SK-N-SH (cell line): ENCODE results near the gene FAXDC2. TPM values are rescaled to one million over a fixed set of nuclear protein-coding genes. Genes with fewer than 3 reads are reported as not detected.

Source experiments
- CTCF ChIA-PET: fragments of 300-600, 350-600 bp; formaldehyde crosslinking; extraction: SDS; loops from one replicate; lab custom pipeline; 2021; lab: Yijun Ruan, JAX
- POLR2A ChIA-PET: fragments of 350-600 bp; sonication (Branson Sonifier 250); formaldehyde crosslinking; extraction: SDS; loops from one replicate; lab custom pipeline; 2020; ENCODE audit warnings: antibody characterized with exemption, inconsistent platforms; lab: Yijun Ruan, JAX
- DNase-seq: peaks from one replicate; pipeline ENCODE4 v3.0.0; 2012
- H2AFZ ChIP-seq: fragments of 200-600 bp; sonication (generic); 2 replicates; pipeline ENCODE4 v1.8.1; 2016; ENCODE audit warnings: antibody characterized with exemption, mild to moderate bottlenecking, low read depth
- H3F3A ChIP-seq: fragments of 200-600 bp; sonication (generic); replicated peaks from 2 replicates; pipeline ENCODE3; 2016; ENCODE audit warnings: antibody characterized with exemption, mild to moderate bottlenecking; ENCODE audit not compliant: insufficient read depth
- H3K27ac ChIP-seq, 2 experiments: fragments of 200-500 bp in 1 of 2; fragments of 200-600 bp in 1 of 2; sonication (Bioruptor generic) in 1 of 2; sonication (generic), shearing (Covaris generic) in 1 of 2; 2 replicates each; pipeline versions ENCODE4 v1.5.1 to v1.6.1; 2014 to 2016; ENCODE audit warnings: low read depth in 2 of 2, inconsistent platforms in 1 of 2, low read length in 1 of 2, mild to moderate bottlenecking in 1 of 2, mixed read lengths in 1 of 2
- H3K27me3 ChIP-seq: fragments of 200-600 bp; sonication (generic), shearing (Covaris generic); 2 replicates; pipeline ENCODE4 v1.6.1; 2016; ENCODE audit warnings: mixed run types; ENCODE audit not compliant: insufficient read depth
- H3K36me3 ChIP-seq, 2 experiments: fragments of 200-500 bp in 1 of 2; fragments of 200-600 bp in 1 of 2; sonication (Bioruptor generic) in 1 of 2; sonication (generic) in 1 of 2; replicated peaks in 1 of 2; 2 replicates each; pipeline versions ENCODE3 to v1.5.1; 2014 to 2016; ENCODE audit warnings: low read length in 1 of 2, mild to moderate bottlenecking in 1 of 2; ENCODE audit not compliant: insufficient read depth in 2 of 2, control insufficient read depth in 1 of 2
- H3K4me1 ChIP-seq, 2 experiments: fragments of 200-500 bp in 1 of 2; fragments of 200-600 bp in 1 of 2; sonication (Bioruptor generic) in 1 of 2; sonication (generic), shearing (Covaris generic) in 1 of 2; 2 replicates each; pipeline versions ENCODE4 v1.5.1 to v1.6.1; 2014 to 2016; ENCODE audit warnings: low read depth in 1 of 2, low read length in 1 of 2, mixed run types in 1 of 2; ENCODE audit not compliant: insufficient read depth in 2 of 2, control insufficient read depth in 1 of 2
- H3K4me2 ChIP-seq: fragments of 200-600 bp; sonication (generic), shearing (Covaris generic); 2 replicates; pipeline ENCODE4 v1.6.1; 2017; ENCODE audit warnings: mixed run types
- H3K4me3 ChIP-seq, 2 experiments: fragments of 200-500 bp in 1 of 2; fragments of 200-600 bp in 1 of 2; sonication (Bioruptor generic) in 1 of 2; sonication (generic), shearing (Covaris generic) in 1 of 2; 2 replicates each; pipeline versions ENCODE4 v1.5.1 to v1.8.1; 2014 to 2016; ENCODE audit warnings: low read depth in 2 of 2, inconsistent platforms in 1 of 2, low read length in 1 of 2, mild to moderate bottlenecking in 1 of 2, mixed read lengths in 1 of 2, moderate library complexity in 1 of 2
- H3K79me2 ChIP-seq: fragments of 200-600 bp; sonication (generic); 2 replicates; pipeline ENCODE4 v1.8.1; 2017; ENCODE audit warnings: mild to moderate bottlenecking; ENCODE audit not compliant: insufficient read depth
- H3K9ac ChIP-seq: fragments of 200-600 bp; sonication (generic); 2 replicates; pipeline ENCODE4 v1.6.1; 2017; ENCODE audit warnings: mixed run types
- H3K9me2 ChIP-seq: fragments of 200-600 bp; sonication (generic); 2 replicates; pipeline ENCODE4 v1.6.1; 2017; ENCODE audit warnings: mixed run types
- H3K9me3 ChIP-seq: fragments of 200-600 bp; sonication (generic); 2 replicates; pipeline ENCODE4 v1.6.1; 2017; ENCODE audit warnings: mixed run types, mild to moderate bottlenecking, moderate library complexity
- H4K20me1 ChIP-seq: fragments of 200-600 bp; sonication (generic); 2 replicates; pipeline ENCODE4 v1.6.1; 2017; ENCODE audit warnings: mild to moderate bottlenecking, mixed run types; ENCODE audit not compliant: insufficient read depth
- ELF1 ChIP-seq: IDR thresholded peaks from 2 replicates; pipeline ENCODE4 v1.4.0; 2012
- EP300 ChIP-seq, 2 experiments: IDR thresholded peaks; 2 replicates each; pipeline versions ENCODE4 v1.4.0 to v1.6.1; 2012; ENCODE audit warnings: borderline replicate concordance in 1 of 2, low read depth in 1 of 2, low read length in 1 of 2
- FOSL2 ChIP-seq: IDR thresholded peaks from 2 replicates; pipeline ENCODE4 v1.4.0; 2012; ENCODE audit warnings: low read depth, mild to moderate bottlenecking, moderate library complexity, borderline replicate concordance
- MEF2A ChIP-seq: IDR thresholded peaks from 2 replicates; pipeline ENCODE4 v1.4.0; 2012; ENCODE audit warnings: low read depth, borderline replicate concordance
- NFIC ChIP-seq: IDR thresholded peaks from 2 replicates; pipeline ENCODE4 v1.4.0; 2012; ENCODE audit warnings: borderline replicate concordance
- NRF1 ChIP-seq: IDR thresholded peaks from 2 replicates; pipeline ENCODE4 v1.6.1; 2012; ENCODE audit warnings: low read depth, mild to moderate bottlenecking, low read length
- POLR2AphosphoS5 ChIP-seq: IDR thresholded peaks from 2 replicates; pipeline ENCODE4 v1.6.1; 2012; ENCODE audit warnings: low read depth, low read length
- SIN3A ChIP-seq: IDR thresholded peaks from 2 replicates; pipeline ENCODE4 v1.6.1; 2012; ENCODE audit warnings: low read depth, mild to moderate bottlenecking, low read length, moderate library complexity, borderline replicate concordance
- TCF12 ChIP-seq: IDR thresholded peaks from 2 replicates; pipeline ENCODE4 v1.4.0; 2012
- TEAD4 ChIP-seq: IDR thresholded peaks from 2 replicates; pipeline ENCODE4 v1.4.0; 2012; ENCODE audit warnings: mild to moderate bottlenecking, borderline replicate concordance; ENCODE audit not compliant: insufficient read depth
- WGBS: methylation state at CpG from one replicate; pipeline ENCODE4 v1.1.6; 2017; ENCODE audit warnings: low lambda C conversion rate; 5-methylcytosine and 5-hydroxymethylcytosine counted together
- polyA plus RNA-seq, 3 experiments: library from polyadenylated mRNA; depleted of rRNA; stranded (reverse); fragments of >200 nt; gene quantifications; 2 replicates each; pipeline ENCODE4 v1.2.3, GENCODE V29; 2012
- TF ChIP-seq, protein P1 (sequence below): IDR thresholded peaks from 2 replicates; pipeline ENCODE4 v1.4.0; 2012; ENCODE audit warnings: low read depth

The FAXDC2 gene
- polyA plus RNA-seq, 1 of the 3 experiments (the other 2 are of a cell fraction) = 6.0 TPM

DNA sequence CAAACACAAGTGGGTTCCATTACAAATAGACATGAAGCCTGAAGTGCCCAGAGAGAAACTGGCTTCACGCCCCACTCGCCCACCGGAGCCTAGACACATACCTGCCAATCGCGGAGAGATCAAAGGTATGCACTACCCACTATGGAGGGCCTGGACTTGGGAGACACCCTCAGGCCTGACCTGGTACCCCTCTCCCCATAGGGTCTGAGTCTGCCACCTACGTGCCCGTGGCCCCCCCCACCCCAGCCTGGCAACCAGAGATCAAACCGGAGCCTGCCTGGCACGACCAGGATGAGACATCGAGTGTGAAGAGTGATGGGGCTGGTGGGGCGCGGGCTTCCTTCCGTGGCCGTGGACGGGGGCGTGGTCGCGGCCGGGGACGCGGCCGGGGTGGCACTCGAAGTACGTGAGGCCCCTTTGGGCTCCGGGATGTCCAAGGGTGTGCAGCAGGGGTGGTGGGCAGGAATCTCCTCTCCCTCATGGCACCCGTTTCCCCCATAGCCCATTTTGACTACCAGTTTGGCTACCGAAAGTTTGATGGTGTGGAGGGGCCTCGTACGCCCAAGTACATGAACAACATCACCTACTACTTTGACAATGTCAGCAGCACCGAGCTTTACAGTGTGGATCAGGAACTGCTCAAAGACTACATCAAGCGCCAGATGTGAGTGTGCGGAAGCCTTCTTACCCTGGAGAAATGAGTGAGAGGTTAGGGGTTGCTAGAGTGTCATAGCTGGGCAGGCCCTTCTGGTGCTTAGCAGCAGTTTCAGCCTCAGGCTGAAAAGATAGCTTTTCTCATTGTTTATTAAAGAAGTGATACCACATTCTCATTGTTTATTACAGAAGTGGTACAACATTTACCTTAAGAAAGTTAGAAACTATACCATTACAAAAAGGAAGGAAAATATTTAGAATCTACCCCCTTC, 56.5 kb downstream of the FAXDC2 start:
- H3F3A ChIP-seq = peaks cover 5% of the 10 kb centered on the region
- H3K4me3 ChIP-seq = no peak overlapping the region
- H4K20me1 ChIP-seq = peaks cover 39% of the 10 kb centered on the region
- peaks cover 0 to 8% of the 10 kb centered on the region in 2 experiments; a peak in 2 of 4 replicates for H3K4me1 ChIP-seq
- H3K27ac ChIP-seq = peak overlapping the region in 1 of 2 experiments; percentile 38; a peak in 1 of 4 replicates
- H3K79me2 ChIP-seq = peaks cover 65% of the 10 kb centered on the region
- CTCF ChIA-PET = interaction anchor here (1.1 to 1.9 kb wide), 3 partner anchors 18 to 133 kb away, joined by 4 to 5 read pairs (median 4); no protein-coding TSS in a partner anchor
- no peak overlapping the region for H3K9ac ChIP-seq
- POLR2A ChIA-PET = interaction anchor here (0.6 kb wide), 1 partner anchor 21 kb away, joined by 4 read pairs; no protein-coding TSS in a partner anchor
- no peaks in the 10 kb centered on the region for H3K9me2 ChIP-seq
- peak overlapping the region; percentile 27; the same call in 1 of the 2 replicates for H3K4me2 ChIP-seq
- no peak for DNase-seq
- TF ChIP-seq POLR2AphosphoS5 (no peak), SIN3A (no peak), MEF2A (no peak), EP300 (IDR thresholded peaks at IDR 0.05; ENCODE audit: borderline replicate concordance in 1 of 2, low read depth in 1 of 2, low read length in 1 of 2) (no peak), FOSL2 (no peak), TCF12 (no peak), TEAD4 (no peak), NRF1 (no peak)
- TF ChIP-seq, protein P1, sequence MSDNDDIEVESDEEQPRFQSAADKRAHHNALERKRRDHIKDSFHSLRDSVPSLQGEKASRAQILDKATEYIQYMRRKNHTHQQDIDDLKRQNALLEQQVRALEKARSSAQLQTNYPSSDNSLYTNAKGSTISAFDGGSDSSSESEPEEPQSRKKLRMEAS = no peak
- WGBS = 95% methylated on average over 32 of the region's 32 CpGs
- H3K9me3 ChIP-seq = no peaks in the 10 kb centered on the region
- H3K36me3 ChIP-seq = peaks cover 49 to 65% of the 10 kb centered on the region in 2 experiments
- H2AFZ ChIP-seq = no peak overlapping the region
- no peaks in the 10 kb centered on the region for H3K27me3 ChIP-seq

DNA sequence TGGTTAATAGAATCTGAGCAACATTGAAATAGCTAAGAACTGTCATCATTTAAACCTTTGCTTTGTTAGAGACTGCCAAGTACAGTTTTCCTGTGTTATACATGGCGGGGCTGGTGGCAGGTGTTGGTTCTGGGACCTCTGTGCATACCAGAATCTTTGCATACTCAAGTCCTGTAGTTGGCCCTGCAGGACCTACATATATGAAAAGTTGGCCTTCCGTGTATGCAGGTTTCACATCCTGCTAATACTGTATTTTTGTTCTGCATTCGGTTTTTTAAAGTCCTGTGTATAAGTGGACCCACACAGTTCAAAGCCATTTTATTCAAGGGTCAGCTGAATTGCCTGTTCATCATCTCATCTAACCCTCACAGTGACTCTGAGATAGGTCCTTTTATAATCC, 58.9 kb downstream of the FAXDC2 start:
- Histone ChIP-seq H3K4me3 (no peak overlapping the region), H3K4me2 (no peak overlapping the region), H3F3A (peaks cover 5% of the 10 kb centered on the region), H3K27me3 (no peaks in the 10 kb centered on the region), H3K36me3 (peaks cover 29 to 53% of the 10 kb centered on the region in 2 experiments), H3K27ac (no peak overlapping the region), H3K79me2 (peaks cover 65% of the 10 kb centered on the region), H4K20me1 (peaks cover 58% of the 10 kb centered on the region), H3K9ac (no peak overlapping the region), H2AFZ (no peak overlapping the region), H3K4me1 (peaks cover 8 to 11% of the 10 kb centered on the region in 2 experiments; a peak in 2 of 4 replicates), H3K9me3 (no peaks in the 10 kb centered on the region), H3K9me2 (no peaks in the 10 kb centered on the region)
- TF ChIP-seq ELF1 (no peak), NFIC (no peak)
- no peak for DNase-seq
- CTCF ChIA-PET = interaction anchor here (1.4 kb wide), 1 partner anchor 94 kb away, joined by 3 read pairs; no protein-coding TSS in a partner anchor
- WGBS = 97% methylated on average over 3 of the region's 3 CpGs
- POLR2A ChIA-PET = no interaction called here
